Keratinocyte (primary cell): Measurements from ENCODE around the gene P2RY2. TPM values are rescaled to one million over a fixed set of nuclear protein-coding genes. Genes with fewer than 3 reads are reported as not detected.

Experiments
- DNase-seq: peaks from one replicate; pipeline ENCODE4 v3.0.0-alpha.2; 2011; ENCODE audit warnings: low read depth, missing footprints, low spot score
- FAIRE-seq: peaks from 2 replicates; lab custom pipeline; 2011; peaks lifted over from hg19 to GRCh38; lab: Jason Lieb, UNC
- H2AFZ ChIP-seq: 2 replicates; pipeline ENCODE4 v1.6.0; 2012; ENCODE audit warnings: low read length, control low read depth, inconsistent platforms; ENCODE audit not compliant: control insufficient read depth
- H3K27ac ChIP-seq: 2 replicates; pipeline ENCODE4 v1.5.1; 2011; ENCODE audit warnings: low read length; ENCODE audit not compliant: control insufficient read depth, insufficient read depth
- H3K27me3 ChIP-seq: 3 replicates; pipeline ENCODE4 v1.6.0; 2011; ENCODE audit warnings: low read length; ENCODE audit not compliant: control insufficient read depth, insufficient read depth; ENCODE audit errors: extremely low read depth
- H3K36me3 ChIP-seq, 2 experiments: 2 replicates in 1 of 2; 3 replicates in 1 of 2; pipeline ENCODE4 v1.5.1; 2011; ENCODE audit warnings: low read length in 2 of 2, mild to moderate bottlenecking in 1 of 2; ENCODE audit not compliant: control insufficient read depth in 2 of 2, insufficient read depth in 2 of 2; ENCODE audit errors: extremely low read depth in 1 of 2
- H3K4me1 ChIP-seq: 3 replicates; pipeline ENCODE4 v1.5.1; 2011; ENCODE audit warnings: low read length; ENCODE audit not compliant: control insufficient read depth, insufficient read depth; ENCODE audit errors: extremely low read depth
- H3K4me2 ChIP-seq: 3 replicates; pipeline ENCODE4 v1.6.0; 2011; ENCODE audit warnings: low read depth, low read length; ENCODE audit not compliant: control insufficient read depth, insufficient read depth; ENCODE audit errors: extremely low read depth
- H3K4me3 ChIP-seq, 3 experiments: fragments of 200-600 bp in 1 of 3; sonication (generic) in 1 of 3; 2 replicates in 2 of 3; 3 replicates in 1 of 3; pipeline ENCODE4 v1.5.1; 2011 to 2016; ENCODE audit warnings: low read length in 3 of 3, mild to moderate bottlenecking in 3 of 3, control low read depth in 2 of 3, inconsistent platforms in 1 of 3, low read depth in 1 of 3, mixed read lengths in 1 of 3, mixed run types in 1 of 3, moderate library complexity in 1 of 3; ENCODE audit not compliant: control insufficient read depth in 2 of 3, insufficient read depth in 2 of 3; ENCODE audit errors: extremely low read depth in 1 of 3
- H3K79me2 ChIP-seq: 2 replicates; pipeline ENCODE4 v1.6.0; 2012; ENCODE audit warnings: low read length; ENCODE audit not compliant: control insufficient read depth, insufficient read depth
- H3K9ac ChIP-seq: 3 replicates; pipeline ENCODE4 v1.6.0; 2011; ENCODE audit warnings: low read length; ENCODE audit not compliant: control insufficient read depth, insufficient read depth; ENCODE audit errors: extremely low read depth
- H3K9me1 ChIP-seq: 3 replicates; pipeline ENCODE4 v1.6.0; 2011; ENCODE audit warnings: low read length; ENCODE audit not compliant: control insufficient read depth, insufficient read depth; ENCODE audit errors: extremely low read depth
- H3K9me3 ChIP-seq: 2 replicates; pipeline ENCODE4 v1.5.1; 2012; ENCODE audit warnings: low read depth, low read length; ENCODE audit not compliant: control insufficient read depth
- H4K20me1 ChIP-seq: 3 replicates; pipeline ENCODE4 v1.6.0; 2011; ENCODE audit warnings: low read length; ENCODE audit not compliant: control insufficient read depth, insufficient read depth; ENCODE audit errors: extremely low read depth
- EZH2 ChIP-seq: IDR thresholded peaks from one replicate; pipeline ENCODE4 v1.6.1; 2012; ENCODE audit warnings: inconsistent platforms, mild to moderate bottlenecking, low read length, moderate library complexity
- dilution Hi-C: fragments of 300-500 bp; cut with MboI; formaldehyde crosslinking; loops from one replicate; pipeline ENCODE4 v1.7.0; 2020; ENCODE audit warnings: low sequenced_read_pairs; ENCODE audit not compliant: extremely low pct_ligation_motif_present
- polyA plus RNA-seq, 5 experiments: library from polyadenylated mRNA; depleted of rRNA in 3 of 5; stranded (reverse) in 3 of 5; stranded (forward) in 1 of 5; unstranded in 1 of 5; fragments of >200 nt; gene quantifications; 1 replicate in 1 of 5; 2 replicates in 3 of 5; 3 replicates in 1 of 5; pipeline versions ENCODE4 v1.2.1 to v1.2.3, GENCODE V29; 2011 to 2012; ENCODE audit warnings: missing spikeins in 2 of 5, low read depth in 1 of 5, low replicate concordance in 1 of 5
- TF ChIP-seq, protein P1 (sequence below), 3 experiments: IDR thresholded peaks in 1 of 3; conservative IDR thresholded peaks in 1 of 3; optimal IDR thresholded peaks in 1 of 3; 2 replicates in 2 of 3; 3 replicates in 1 of 3; pipeline versions ENCODE3 to v1.5.1; 2011; ENCODE audit warnings: low read length in 3 of 3, mild to moderate bottlenecking in 3 of 3, moderate library complexity in 2 of 3, control low read depth in 1 of 3, inconsistent platforms in 1 of 3; ENCODE audit not compliant: insufficient read depth in 2 of 3; ENCODE audit errors: extremely low read depth in 1 of 3

Gene P2RY2
- polyA plus RNA-seq, 1 donor (not counting 4 experiments of a cell fraction or from before 2014, with no cell fraction given), result 5.1 TPM

DNA sequence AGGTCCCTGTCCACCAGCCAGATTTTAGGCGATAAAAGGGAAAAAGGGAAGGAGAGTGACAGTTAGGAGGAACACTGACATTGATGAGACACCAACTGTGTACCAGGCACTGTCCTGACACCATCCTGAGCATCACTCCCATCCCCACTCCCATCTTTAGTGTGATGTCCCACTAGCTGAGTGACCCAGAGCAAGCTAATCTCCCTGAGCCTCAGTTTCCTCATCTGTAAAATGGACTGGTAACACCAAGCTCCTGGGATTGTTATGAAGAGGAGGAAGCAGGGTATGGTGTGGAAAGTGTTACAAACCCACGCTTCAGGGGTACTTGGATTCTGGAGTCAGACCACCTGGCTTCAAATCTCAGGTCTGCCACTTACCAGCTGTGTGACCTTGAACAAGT lies 45.6 kb downstream of the P2RY2 start:
- no peak overlapping the region for H3K4me2 ChIP-seq
- DNase-seq, result no peak
- FAIRE-seq, result no peak
- no peak overlapping the region for H3K9ac ChIP-seq
- TF ChIP-seq EZH2, result no peak
- TF ChIP-seq, protein P1, sequence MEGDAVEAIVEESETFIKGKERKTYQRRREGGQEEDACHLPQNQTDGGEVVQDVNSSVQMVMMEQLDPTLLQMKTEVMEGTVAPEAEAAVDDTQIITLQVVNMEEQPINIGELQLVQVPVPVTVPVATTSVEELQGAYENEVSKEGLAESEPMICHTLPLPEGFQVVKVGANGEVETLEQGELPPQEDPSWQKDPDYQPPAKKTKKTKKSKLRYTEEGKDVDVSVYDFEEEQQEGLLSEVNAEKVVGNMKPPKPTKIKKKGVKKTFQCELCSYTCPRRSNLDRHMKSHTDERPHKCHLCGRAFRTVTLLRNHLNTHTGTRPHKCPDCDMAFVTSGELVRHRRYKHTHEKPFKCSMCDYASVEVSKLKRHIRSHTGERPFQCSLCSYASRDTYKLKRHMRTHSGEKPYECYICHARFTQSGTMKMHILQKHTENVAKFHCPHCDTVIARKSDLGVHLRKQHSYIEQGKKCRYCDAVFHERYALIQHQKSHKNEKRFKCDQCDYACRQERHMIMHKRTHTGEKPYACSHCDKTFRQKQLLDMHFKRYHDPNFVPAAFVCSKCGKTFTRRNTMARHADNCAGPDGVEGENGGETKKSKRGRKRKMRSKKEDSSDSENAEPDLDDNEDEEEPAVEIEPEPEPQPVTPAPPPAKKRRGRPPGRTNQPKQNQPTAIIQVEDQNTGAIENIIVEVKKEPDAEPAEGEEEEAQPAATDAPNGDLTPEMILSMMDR (optimal IDR thresholded peaks at IDR 0.05 in 1 of 3, IDR thresholded peaks at IDR 0.05 in 1 of 3, conservative IDR thresholded peaks at IDR 0.05 in 1 of 3; ENCODE audit: extremely low read depth in 1 of 3, insufficient read depth in 2 of 3, low read length in 3 of 3), result no peak
- H3K9me1 ChIP-seq, result no peaks in the 10 kb centered on the region
- no peak overlapping the region for H3K27ac ChIP-seq
- H3K4me1 ChIP-seq, result no peaks in the 10 kb centered on the region
- no peak overlapping the region for H3K4me3 ChIP-seq
- no peak overlapping the region for H2AFZ ChIP-seq
- H3K79me2 ChIP-seq, result no peaks in the 10 kb centered on the region
- no peaks in the 10 kb centered on the region for H3K9me3 ChIP-seq
- dilution Hi-C loops, result no loop called here
- no peaks in the 10 kb centered on the region for H3K36me3 ChIP-seq
- no peaks in the 10 kb centered on the region for H4K20me1 ChIP-seq
- H3K27me3 ChIP-seq, result peaks cover 35% of the 10 kb centered on the region

DNA sequence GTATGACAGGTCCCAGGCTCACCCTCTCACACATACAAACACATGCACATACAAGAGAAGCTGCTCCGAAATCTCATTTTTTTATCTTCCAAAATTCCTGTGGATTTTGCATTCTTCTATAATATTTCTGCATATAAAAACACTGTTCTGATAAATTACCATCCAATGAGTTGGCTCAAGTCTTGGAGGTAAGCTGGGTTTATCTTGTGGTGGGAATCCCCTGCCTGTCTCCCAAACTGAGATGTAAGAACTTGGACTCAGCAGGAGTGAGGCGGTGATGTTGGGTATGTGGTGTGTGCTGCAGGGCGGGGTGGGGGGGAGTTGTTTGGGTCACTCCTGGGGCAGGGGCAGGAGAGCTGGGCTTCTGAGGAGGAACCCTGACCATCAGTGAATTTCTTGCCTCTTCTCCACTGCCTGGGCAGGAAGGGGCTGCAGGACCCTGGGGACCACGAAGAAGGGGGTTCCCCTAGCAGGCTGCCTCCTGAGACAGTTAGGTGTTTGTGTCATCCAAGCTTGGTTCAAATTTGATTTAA lies 47.3 kb downstream of the P2RY2 start:
- TF ChIP-seq, protein P1 (optimal IDR thresholded peaks at IDR 0.05 in 1 of 3, IDR thresholded peaks at IDR 0.05 in 1 of 3, conservative IDR thresholded peaks at IDR 0.05 in 1 of 3; ENCODE audit: extremely low read depth in 1 of 3, insufficient read depth in 2 of 3, low read length in 3 of 3), result no peak
- TF ChIP-seq EZH2, result no peak
- Histone ChIP-seq H3K27ac (no peak overlapping the region), H3K79me2 (no peaks in the 10 kb centered on the region), H2AFZ (no peak overlapping the region), H3K9ac (no peak overlapping the region), H3K9me1 (no peaks in the 10 kb centered on the region), H3K36me3 (no peaks in the 10 kb centered on the region), H3K4me1 (peaks cover 13% of the 10 kb centered on the region), H3K9me3 (no peaks in the 10 kb centered on the region), H3K4me2 (no peak overlapping the region), H4K20me1 (no peaks in the 10 kb centered on the region), H3K27me3 (peaks cover 38% of the 10 kb centered on the region), H3K4me3 (no peak overlapping the region)
- dilution Hi-C loops, result no loop called here
- no peak for FAIRE-seq
- no peak for DNase-seq
